NCI-H2081 treated with DMSO at 0.1 percent for 48 hours (cell line): ENCODE measurements around the gene DTNB.
"Not testable (repeated sequence)": the region's sequence is repeated elsewhere in the genome, so short reads cannot be mapped to it uniquely, and the experiment has no call there.

ENCODE experiments used
- DNase-seq: peaks from one replicate; lab custom pipeline; 2025; lab: John Stamatoyannopoulos, UW

The DTNB gene

GRCh38 chr2:25682082-25682481 is 8.7 kb upstream of the DTNB start:
- DNase-seq: no peak

DNA sequence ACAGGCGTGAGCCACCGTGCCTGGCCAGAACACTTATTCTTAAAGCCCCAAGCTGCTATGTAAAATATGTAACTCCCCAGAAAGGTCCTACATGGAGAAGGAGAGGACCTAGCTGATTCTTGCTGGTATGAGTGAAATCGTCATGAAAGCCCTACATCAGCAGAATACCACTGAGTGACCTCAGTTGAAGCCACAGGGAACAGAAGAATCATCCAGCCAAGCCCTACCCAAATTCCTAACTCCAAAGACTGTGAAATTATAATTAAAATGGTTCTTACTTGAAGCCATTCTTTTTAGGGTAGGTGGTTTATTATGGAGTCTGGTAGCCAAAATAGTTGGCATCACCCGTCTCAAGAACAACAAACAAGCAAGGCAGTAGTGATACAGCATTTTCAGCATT is 4.5 kb upstream of the DTNB start:
- DNase-seq: no peak

GRCh38 chr2:25674077-25674362 is 643 bp upstream of the DTNB start:
- no peak for DNase-seq

- no peak for DNase-seq
Measured at GRCh38 chr2:25672494-25673299, 680 bp downstream of the DTNB start.

GRCh38 chr2:25671622-25672021 is 1.8 kb downstream of the DTNB start:
- no peak for DNase-seq

GRCh38 chr2:25669520-25669919 is 3.9 kb downstream of the DTNB start:
- DNase-seq: no peak

DNA sequence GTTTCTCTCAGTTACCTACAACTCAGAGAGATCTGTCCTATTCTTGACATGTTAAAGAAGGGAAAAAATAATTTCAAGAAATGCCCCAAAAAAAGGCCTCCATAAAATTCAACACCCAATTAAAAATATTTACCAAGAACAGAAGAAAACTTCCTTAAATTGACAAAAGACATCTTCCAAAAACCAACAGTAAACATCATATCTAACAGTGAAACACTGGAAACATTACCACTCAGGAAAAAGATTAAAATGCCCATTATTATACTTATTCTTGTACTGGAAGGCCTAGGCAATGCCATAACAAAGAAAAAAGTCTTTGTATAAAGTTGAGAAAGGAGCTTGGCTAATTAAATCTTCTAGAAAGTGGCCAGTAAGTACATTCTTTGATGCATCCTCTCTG is 7.2 kb downstream of the DTNB start:
- no peak for DNase-seq

DNA sequence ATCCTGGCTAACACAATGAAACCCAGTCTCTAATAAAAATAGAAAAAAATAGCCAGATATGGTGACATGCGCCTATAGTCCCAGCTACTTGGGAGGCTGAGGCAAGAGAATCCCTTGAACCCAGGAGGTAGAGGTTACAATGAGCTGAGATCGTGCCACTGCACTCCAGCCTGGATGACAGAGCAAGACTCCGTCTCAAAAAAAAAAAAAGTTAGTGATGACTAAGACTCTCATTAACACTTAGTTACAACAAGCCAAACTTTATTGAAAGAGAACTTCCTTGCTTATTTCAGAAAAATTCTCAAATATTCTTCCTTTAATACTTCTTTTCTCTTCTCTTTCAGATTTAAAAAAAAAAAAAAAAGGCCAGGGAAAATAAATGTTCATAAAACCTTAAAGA is 7.9 kb downstream of the DTNB start:
- DNase-seq: not testable (repeated sequence)

DNA sequence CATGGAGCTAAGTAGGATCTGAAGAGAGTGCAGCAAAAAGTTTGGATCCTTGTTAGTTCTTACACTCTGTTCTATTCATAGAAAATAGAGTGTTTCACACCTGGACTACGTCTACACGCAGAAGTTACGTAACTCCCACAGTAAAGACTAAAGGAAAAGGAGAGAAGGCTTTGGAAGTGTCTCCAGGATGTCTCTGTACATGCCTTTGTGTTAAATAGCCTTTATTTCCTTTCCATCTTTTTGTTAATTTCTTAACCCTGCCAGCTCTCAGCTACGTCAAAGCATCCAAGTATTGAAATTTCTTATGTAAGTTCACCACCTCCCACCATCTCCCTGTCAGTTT is 8.4 kb downstream of the DTNB start:
- DNase-seq: no peak

DNA sequence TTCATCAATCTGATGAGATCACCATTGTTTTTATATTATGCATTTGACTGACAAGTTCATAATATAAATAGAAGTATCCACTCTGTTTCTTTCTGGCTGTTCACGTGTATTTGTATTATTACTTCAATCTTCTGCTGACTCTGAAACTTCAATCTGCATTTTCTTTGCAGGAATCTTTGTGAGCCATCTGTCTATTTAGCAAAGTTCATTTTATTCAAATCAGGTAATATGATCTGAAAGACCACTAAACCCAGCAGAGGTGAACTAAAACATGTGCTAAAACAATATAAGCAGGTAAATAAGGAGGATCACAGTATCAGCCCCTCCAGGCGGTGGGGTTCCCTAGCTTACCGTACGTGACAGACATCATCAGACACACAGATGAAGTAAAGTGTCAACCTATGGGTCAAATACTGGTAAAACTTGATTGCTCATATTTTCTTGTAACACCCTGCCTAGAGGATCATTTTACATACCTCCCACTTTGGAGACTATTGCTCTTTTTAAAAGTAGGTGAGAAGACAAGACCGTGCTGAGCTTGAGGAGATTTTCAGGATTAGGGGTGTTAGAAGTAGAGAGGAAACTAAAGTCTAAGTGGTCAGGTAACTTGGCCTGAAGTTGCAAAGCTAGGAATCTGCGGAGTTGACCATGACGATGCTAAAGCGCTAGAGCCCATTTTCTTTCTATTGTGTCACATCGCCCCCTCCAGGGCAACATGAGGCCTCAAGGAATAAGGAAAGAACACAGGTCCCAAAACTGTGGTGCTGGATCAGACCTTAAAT is 9.0 kb downstream of the DTNB start:
- DNase-seq: no peak

DNA sequence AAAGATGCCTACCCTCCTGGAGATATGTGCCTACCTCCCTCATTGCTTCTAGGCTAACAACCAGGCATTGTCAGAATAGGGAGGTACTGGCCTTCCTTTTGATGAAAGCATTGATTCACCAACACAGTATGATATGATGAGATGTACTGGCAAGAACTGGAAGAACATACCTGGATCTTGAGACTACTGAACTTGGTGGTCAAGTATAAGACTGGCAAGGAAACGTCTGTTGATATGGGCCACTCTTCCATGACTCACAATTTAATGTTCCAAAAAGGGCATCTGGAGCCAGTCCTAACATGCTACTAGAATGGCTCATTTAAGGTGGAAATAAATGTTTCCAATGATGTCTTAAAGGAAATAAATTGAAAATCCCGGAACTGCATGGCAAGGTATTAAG is 18.1 kb downstream of the DTNB start:
- no peak for DNase-seq

- no peak for DNase-seq
Measured at GRCh38 chr2:25654801-25655200, 18.6 kb downstream of the DTNB start.

GRCh38 chr2:25651782-25652455 is 21.5 kb downstream of the DTNB start:
- DNase-seq: no peak

DNA sequence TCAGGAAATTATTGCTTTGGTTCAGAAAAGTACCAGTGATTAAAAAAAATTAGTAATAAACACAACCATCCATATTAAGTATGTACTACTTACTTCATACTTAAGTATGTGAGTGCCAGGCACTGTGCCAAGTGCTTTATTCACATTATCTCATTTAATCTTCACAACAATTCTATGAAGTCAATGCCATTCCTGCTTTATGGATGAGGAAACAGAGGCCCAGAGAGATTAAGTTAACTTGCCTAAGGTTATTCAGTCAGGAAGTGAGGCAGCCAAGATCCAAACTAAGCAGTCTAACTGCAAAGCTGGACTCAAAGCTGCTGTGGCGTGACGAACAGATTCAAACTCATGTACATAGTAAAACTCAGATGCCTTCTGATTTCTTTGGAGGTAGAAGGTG is 22.3 kb downstream of the DTNB start:
- no peak for DNase-seq

- no peak for DNase-seq
Measured at GRCh38 chr2:25650256-25650655, 23.1 kb downstream of the DTNB start.

- no peak for DNase-seq
Measured at GRCh38 chr2:25649786-25650185, 23.6 kb downstream of the DTNB start.

DNA sequence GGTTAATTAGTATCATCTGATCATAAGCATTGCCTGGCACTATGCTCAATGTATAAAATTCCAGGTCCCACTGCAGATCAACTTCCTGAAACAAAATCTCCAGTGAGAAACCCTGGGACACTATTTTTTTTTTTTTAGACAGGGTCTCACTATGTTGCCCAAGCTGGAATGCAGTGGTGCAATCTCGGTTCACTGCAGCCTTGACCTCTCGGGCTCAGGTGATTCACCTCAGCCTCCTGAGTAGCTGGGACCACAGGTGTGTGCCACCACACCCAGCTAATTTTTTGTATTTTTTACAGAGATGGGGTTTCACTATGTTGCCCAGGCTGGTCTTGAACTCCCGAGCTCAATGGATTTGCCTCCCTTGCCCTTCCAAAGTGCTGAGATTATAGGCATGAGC is 31.1 kb downstream of the DTNB start:
- DNase-seq: no peak

DNA sequence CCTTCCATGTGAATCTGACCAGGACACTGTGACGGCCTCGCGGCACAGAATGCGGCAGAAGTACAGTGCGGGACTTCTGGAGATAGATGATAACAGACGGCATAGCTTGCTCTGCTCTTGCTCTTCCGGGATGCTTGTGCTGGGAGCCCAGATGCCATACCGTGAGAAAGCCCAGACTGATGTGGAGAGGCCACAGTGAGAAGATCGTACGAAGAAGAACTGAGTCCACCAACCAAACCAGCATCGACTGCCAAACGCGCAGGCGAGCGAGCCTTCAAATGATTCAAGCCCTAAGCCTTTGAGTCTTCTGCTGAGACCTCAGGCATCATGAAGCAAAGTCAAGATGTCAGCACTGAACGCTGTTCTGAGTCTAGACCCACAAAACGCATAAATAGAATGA is 33.7 kb downstream of the DTNB start:
- DNase-seq: no peak

GRCh38 chr2:25639131-25639530 is 34.2 kb downstream of the DTNB start:
- no peak for DNase-seq

DNA sequence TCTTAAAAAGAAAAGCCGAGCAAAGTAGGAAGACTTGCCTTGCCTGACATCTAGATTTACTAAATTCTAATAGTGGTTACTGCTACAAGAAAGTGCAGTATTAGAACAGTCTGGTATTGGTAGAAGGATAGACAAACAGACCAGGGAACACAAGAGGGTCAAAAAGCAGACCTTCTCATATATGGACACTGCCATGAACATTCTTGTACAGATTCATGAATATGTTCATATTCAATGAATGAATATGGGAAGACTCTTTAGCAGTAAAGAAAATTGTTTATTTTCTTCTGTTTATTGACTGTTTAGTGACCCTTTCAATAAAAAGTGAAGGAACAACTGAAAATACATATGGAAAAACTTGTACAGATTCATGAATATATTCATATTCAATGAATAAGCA is 37.6 kb downstream of the DTNB start:
- no peak for DNase-seq

GRCh38 chr2:25633801-25634200 is 39.6 kb downstream of the DTNB start:
- DNase-seq: not testable (repeated sequence)

- no peak for DNase-seq
Measured at GRCh38 chr2:25632396-25632795, 41.0 kb downstream of the DTNB start.

- no peak for DNase-seq
Measured at GRCh38 chr2:25624635-25625034, 48.7 kb downstream of the DTNB start.
